ENCODE results near the gene MT1X.

MT1X gene

DNA sequence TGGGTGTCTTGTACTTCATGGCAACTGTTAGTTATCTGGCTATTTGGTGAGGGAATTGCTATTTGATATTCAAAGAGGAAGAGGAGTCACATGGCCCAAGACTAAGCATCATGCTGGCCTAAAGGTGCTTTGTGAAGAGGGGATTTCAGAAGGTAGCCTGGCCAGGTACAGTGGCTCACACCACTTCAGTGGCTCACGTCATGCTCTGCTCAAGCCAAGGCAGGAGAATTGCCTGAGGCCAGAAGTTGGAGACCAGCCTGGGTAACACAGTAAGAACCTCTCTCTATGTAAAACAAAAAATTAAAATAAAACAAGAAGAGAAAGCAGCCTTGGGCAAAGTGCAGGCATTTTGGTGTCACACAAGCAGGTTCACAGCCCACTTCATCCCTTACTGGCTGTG is 37.0 kb upstream of the MT1X start:
- TF ChIP-seq, protein P1, sequence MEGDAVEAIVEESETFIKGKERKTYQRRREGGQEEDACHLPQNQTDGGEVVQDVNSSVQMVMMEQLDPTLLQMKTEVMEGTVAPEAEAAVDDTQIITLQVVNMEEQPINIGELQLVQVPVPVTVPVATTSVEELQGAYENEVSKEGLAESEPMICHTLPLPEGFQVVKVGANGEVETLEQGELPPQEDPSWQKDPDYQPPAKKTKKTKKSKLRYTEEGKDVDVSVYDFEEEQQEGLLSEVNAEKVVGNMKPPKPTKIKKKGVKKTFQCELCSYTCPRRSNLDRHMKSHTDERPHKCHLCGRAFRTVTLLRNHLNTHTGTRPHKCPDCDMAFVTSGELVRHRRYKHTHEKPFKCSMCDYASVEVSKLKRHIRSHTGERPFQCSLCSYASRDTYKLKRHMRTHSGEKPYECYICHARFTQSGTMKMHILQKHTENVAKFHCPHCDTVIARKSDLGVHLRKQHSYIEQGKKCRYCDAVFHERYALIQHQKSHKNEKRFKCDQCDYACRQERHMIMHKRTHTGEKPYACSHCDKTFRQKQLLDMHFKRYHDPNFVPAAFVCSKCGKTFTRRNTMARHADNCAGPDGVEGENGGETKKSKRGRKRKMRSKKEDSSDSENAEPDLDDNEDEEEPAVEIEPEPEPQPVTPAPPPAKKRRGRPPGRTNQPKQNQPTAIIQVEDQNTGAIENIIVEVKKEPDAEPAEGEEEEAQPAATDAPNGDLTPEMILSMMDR (conservative IDR thresholded peaks at IDR 0.05; ENCODE audit: control insufficient read depth, insufficient read depth, low read depth, low read length), result no peak
- no peak overlapping the region for H3K4me3 ChIP-seq (ENCODE audit: control insufficient read depth, low read depth, low read length)
- DNase-seq (ENCODE audit: low read depth), result no peak

DNA sequence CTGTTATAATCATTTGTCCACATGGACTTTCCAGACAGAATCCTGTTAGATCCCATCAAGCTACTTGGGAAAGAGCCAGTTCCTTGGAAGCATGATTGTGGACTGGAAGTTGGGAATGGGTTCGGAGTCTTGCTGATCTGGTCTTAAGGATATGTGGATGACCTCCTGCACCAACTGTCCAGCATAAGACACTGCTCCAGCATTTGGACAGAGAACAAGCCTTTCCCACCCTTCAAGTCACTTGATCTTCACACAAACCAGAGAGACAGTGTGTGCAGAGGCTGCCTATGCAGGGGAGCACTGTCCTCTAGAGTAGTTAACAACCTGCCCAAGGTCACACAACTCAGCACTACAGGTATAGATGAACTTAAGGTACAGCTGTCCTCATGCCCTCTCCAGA is 36.4 kb upstream of the MT1X start:
- TF ChIP-seq, protein P1 (conservative IDR thresholded peaks at IDR 0.05; ENCODE audit: control insufficient read depth, insufficient read depth, low read depth, low read length), result no peak
- no peak for DNase-seq (ENCODE audit: low read depth)
- H3K4me3 ChIP-seq (ENCODE audit: control insufficient read depth, low read depth, low read length), result no peak overlapping the region

DNA sequence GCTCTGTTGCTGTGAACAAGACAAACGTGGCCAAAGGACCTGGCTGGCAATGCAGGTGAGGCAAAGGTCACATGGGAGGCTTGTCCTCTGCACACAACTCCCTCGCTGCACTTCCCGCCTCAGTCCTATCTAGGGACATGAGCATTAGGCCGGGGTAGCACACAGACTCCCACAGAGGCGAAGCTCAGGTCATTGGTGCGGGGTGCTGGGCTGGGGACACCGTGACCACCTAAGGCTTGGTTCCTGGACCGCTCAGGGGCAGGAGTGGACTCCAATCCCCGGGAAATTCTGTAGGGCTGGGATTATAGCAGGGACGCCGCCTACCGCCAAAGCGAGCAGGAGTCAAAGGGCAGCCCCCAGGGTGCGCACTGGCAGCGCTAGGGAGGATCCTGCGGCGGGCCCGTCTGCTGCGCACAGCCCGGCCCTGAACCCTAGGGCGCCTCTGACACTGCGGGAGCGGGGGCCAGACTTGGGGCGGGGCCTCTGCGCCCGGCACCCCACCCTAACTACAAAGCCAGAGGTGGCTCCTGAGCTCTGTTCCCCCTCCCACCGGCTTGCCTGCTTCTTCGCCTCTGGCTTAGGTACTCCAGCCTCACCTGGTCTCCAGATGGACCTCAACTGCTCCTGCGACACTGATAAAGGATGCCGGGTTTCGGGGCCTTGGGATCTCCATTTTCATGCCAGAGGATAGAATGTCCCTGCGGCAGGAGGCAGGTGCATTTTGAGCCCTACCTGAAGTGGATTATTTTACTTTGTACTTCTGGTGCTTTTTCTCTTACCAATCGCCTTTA is 34.4 kb upstream of the MT1X start:
- TF ChIP-seq, protein P1 (conservative IDR thresholded peaks at IDR 0.05; ENCODE audit: control insufficient read depth, insufficient read depth, low read depth, low read length), result no peak
- no peak for DNase-seq (ENCODE audit: low read depth)
- no peak overlapping the region for H3K4me3 ChIP-seq (ENCODE audit: control insufficient read depth, low read depth, low read length)

DNA sequence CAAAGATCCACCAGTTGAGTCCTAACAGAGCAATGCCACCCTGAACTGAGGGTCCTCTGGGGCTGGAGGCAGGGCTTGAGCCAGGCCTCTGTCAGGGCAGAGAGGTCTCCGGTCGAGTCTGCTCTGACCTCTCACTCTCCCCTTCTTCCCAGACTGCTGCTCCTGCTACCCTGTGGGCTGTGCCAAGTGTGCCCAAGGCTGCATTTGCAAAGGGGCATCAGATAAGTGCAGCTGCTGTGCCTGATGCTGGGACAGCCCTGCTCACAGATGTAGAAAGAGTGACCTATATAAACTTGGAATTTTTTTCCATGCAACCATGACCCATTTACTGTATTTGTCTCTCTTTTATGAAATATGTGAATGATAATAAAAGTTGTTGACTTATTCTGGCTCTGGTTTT is 33.0 kb upstream of the MT1X start:
- DNase-seq (ENCODE audit: low read depth), result no peak
- H3K4me3 ChIP-seq (ENCODE audit: control insufficient read depth, low read depth, low read length), result no peak overlapping the region
- TF ChIP-seq, protein P1 (conservative IDR thresholded peaks at IDR 0.05; ENCODE audit: control insufficient read depth, insufficient read depth, low read depth, low read length), result no peak

DNA sequence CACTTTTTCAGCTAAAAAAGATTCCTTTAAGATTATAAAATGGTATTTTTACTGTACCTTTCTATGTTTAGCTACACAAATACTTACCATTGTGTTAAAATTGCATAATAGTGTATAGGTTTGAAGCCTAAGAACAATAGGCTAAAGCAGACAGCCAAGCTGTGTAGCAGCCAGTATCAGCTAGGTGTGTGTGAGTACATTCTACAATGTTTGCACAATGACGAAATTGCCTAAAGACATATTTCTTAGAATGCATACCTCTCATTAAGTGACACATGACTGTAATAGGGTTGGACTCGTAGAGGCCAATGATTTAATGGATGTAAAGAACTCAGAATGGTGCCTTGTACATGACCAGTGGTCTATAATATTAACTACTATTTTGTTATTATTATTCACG is 32.5 kb upstream of the MT1X start:
- TF ChIP-seq, protein P1 (conservative IDR thresholded peaks at IDR 0.05; ENCODE audit: control insufficient read depth, insufficient read depth, low read depth, low read length), result no peak
- DNase-seq (ENCODE audit: low read depth), result no peak
- no peak overlapping the region for H3K4me3 ChIP-seq (ENCODE audit: control insufficient read depth, low read depth, low read length)

DNA sequence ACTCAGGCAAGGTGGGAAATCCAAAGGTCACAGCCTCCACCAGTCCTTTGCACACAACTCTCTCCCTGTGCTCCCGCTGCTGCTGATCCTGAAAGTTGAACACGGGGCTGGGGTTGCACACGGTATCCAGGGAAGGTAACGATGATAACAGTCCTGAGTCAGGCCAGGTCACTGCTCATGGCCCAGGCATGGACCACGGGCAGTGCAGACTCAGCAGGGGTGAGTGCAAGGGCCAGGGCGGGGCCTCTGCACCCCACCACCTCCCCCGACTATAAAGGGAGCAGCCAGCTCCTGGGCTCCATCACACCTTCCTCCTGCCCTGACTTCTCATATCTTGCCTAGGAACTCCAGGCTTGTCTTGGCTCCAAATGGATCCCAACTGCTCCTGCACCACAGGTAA is 30.7 kb upstream of the MT1X start, which contains the start of gene MT1B:
TSS of gene MT1B (plus strand) at position 301 of the 400 bp plus-strand sequence. CDS start at position 369, 68 bp downstream.
- no peak for DNase-seq (ENCODE audit: low read depth)
- H3K4me3 ChIP-seq (ENCODE audit: control insufficient read depth, low read depth, low read length), result no peak within 1 kb of the TSS
- TF ChIP-seq, protein P1 (conservative IDR thresholded peaks at IDR 0.05; ENCODE audit: control insufficient read depth, insufficient read depth, low read depth, low read length), result no peak
